Stimulated activated CD8-positive, alpha-beta memory T cell treated with anti-CD3 and anti-CD28 coated beads, Interleukin-4, amount 100 ng/mL, for 1 hour (primary cell): ENCODE data around the gene SPACA9.
A peak's percentile ranks its signal among the peaks of the same experiment; 100 is the strongest.

Experiments used
- DNase-seq, 2 donors: peaks; one replicate each; pipeline ENCODE4 v3.0.0-alpha.2; 2020; ENCODE audit warnings: low read depth in 2 of 2, low spot score in 1 of 2

SPACA9 gene

DNA sequence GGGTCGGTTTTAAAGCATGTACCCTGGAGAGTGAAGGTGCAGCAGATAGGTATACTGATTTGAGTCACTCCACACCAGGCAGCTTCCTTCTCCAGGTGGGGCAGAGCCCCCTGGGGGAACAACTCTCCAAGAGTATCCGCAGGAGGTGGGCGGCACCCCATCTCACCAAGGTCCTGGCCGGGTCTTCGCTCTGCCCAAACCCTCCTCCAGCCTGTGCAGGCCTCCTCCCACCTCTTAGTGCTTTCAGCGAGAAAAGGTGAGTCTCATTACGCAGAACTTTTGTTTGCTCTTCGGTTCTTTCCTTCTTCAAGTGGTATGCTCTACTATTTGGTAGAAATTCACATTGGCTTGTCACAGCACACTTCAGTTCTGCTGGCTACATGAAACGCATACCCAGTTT is 13.7 kb downstream of the SPACA9 start:
- DNase-seq = no peak

GRCh38 chr9:132894346-132894745 is 15.6 kb downstream of the SPACA9 start:
- DNase-seq = no peak

DNA sequence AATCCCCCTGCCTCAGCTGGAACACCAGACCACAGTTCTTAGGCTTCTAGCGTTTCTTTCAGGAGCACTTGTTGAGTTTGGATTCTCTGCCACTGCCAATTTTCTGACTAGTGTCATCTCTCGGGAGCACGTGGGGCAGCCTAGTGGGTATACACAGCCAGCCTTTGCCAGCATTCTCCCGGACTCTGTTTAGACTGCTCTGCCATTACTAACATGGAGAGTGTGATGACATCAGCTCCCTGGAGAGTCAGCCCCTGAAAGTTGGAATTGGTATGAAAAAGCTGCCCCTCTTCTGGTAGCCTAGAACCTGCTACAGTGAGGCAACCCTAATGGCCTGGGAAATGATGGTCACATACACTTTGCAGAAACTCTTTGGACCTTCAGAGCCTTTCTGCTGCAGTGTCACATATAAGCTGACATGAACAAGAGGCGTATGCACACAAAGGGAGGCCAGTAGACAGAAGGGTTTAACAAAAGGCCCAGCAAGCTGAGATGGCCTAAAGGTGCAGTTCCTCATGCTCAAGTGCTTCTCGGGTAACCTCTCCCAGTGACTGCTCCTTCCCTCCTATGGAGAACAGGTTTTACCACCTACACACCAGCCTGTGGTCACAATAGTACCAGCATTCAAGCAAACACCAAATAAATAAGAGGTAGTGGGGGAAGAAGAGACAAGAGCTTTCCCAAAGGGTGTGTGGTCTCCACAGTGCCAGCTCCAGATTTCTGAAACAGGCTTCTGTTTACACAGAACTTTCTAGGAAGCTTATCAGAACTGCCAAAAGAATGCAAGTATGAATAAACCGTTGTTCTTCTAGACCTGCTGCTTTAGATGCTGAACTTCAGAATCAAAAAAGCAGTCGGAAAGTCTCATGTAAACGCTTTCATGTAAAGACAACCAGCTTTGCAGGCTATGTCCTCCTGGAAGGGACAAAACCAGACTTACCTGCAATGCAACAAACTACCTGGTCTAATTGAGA is 16.5 kb downstream of the SPACA9 start:
- DNase-seq = no peak

- DNase-seq = no peak
Observed at GRCh38 chr9:132896264-132896663, 17.6 kb downstream of the SPACA9 start.

DNA sequence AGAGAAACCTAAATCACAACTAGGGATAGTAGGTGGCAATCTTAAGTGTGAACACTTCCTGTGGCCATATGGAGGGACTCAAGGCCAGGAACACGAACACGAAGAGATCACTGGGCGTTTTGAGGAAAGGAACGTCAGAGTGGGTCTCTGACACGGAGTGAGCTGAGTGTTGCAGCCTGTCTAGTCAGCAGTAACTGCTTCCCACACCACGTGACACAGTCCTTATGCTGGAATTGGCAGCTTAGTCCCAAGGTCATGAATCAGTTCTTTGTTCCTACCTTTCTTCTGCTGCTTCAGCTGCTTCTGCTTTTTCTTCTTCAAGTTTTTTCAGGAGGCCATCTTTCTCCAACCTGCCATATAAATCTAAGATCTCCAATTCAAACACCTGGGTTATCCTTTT is 18.2 kb downstream of the SPACA9 start:
- DNase-seq = no peak

DNA sequence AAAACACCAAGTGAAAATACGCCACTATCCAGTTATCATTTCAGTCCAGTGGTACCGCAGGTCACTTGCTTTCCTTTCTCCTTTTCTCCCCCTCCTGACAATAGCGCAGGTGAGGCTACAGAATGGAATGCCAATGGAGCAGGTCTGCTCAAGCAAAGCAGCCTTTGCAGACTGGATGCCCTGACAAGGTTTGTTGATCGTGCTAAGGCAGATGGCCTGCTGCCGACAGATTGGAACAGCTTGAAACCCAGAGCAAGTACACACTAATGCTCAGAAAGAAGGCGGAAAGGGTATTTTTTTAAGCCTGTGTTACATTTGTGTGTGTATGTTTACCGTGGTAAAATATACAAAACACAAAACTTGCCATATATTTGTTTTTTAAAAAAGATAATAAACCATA is 19.4 kb downstream of the SPACA9 start:
- DNase-seq = no peak

DNA sequence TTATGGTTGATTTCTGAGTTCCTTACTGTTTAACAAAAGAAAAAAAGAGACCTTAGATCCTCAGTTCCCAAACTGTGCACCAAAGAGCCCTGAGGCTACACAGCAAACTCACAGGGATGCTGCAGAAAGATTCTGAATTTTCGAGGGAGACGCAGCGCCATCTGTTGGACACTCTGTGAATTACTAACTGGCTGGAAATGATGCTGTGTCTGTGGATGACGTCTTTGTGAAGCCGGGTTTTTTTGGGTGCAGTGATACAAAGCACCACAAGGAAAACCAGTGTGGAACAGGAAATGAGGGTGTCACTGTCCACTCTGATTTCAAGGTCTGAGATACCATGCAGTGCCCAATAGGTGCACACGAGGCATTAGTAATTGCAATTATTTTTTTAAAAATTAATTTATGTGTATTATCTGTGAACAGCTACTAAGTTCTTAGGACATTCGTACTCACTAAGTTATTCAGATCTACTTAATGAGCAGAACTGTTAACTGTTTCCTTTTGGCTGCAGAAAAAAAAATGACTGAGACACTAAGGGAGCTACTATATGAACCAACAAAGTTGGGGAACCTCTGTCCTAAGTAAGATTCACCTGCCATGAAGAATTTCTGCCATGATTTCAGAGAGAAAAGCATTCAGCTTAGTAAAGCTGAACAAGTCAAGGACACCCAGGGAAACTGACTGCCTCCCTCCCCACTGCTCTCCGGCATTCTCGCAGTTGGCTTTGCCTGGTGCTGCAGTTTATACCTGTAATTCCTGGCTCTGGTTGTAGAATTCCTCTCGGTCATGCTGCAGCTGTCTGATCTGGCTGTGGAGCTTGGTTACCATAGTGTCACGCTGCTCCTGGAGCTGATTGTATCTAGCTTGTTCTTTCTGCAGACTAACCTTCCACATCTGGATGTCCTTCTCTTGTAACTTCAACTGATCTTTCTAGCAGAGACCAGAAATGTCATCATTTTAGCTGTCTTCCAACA is 23.4 kb downstream of the SPACA9 start:
- peak; percentile 24 to 40 for DNase-seq

DNA sequence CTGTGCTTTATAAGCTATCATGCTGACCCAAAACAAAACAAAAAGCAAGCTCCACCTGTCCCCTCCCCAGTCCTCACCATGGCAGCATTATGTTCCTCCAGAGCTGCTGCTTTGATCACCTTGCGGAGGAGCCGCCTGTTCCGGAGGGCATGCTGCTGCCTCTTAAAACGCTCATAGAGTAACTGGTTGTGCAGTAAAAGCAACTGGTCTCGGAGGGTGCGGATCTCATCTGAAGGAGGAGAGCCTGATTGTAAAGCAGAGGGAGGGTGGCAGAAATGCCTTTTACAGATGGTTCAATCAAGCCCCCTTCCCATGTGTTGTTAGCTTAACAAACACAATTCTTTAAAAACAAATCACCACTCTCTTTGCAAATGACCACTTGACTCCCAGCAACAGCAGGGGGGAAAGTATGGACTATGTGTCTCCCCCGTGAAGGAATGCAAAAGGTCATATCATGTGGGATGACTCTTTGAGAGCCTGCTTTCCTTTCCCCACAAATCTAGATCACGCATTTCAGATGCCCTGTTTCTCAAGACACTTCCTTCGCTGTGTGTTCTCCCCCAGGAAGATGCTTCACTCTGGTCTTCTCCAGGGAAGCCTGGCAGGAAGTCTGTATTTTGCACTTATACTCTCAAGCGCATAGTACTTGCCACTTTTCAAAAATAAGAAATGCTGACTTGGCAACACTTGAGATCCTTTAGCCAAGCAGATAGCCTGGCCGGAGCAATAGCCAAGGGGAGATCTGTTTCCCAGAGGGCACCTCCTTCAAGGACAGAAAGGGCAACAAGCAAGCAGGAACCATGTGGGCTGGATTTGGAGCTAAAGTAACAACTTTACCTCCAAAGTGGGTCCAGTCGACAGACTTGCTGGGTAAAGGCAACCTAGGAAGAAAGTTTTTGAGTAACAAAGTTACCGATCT is 25.1 kb downstream of the SPACA9 start:
- no peak for DNase-seq

- DNase-seq = no peak
Observed at GRCh38 chr9:132905726-132906125, 27.0 kb downstream of the SPACA9 start.

DNA sequence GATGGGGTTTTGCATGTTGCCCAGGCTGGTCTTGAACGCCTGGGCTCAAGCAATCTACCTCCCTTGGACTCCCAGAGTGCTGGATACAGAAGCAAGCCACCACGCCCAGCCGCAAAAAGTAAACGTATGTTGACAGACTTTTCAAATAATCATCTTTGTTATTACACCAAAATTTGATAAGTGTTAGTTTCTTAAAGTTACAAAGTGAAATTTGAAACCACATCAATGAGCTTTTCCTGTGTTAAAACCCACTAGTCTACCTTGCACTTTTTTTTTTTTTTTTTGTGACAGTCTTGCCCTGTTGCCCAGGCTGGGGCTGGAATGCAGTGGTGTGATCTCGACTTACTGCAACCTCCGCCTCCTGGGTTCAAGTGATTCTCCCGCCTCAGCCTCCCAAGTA is 29.9 kb downstream of the SPACA9 start:
- DNase-seq = no peak

DNA sequence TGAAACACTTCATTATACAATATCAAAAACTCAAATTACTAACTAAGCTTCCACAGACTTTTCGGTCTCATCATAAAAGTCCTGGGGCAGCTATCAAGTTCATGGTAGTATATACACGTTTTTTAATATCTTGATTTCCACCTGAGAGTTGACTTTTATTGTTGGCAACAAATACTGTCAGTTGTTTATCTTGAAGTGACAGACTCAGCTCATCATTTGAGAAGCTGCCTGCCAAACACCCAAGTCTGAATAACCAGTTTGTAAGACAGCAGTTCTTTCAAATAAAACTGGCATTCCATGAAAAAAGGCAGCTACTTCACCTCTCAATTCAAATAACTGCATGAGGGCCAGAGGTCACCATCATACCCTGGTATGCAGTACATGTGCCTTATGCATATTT is 30.6 kb downstream of the SPACA9 start:
- DNase-seq = no peak

- no peak for DNase-seq
Observed at GRCh38 chr9:132910376-132910775, 31.7 kb downstream of the SPACA9 start.

GRCh38 chr9:132912131-132912530 is 33.4 kb downstream of the SPACA9 start:
- DNase-seq = no peak

GRCh38 chr9:132914924-132915323 is 36.2 kb downstream of the SPACA9 start:
- DNase-seq = no peak

- no peak for DNase-seq
Observed at GRCh38 chr9:132919614-132920268, 41.0 kb downstream of the SPACA9 start.

DNA sequence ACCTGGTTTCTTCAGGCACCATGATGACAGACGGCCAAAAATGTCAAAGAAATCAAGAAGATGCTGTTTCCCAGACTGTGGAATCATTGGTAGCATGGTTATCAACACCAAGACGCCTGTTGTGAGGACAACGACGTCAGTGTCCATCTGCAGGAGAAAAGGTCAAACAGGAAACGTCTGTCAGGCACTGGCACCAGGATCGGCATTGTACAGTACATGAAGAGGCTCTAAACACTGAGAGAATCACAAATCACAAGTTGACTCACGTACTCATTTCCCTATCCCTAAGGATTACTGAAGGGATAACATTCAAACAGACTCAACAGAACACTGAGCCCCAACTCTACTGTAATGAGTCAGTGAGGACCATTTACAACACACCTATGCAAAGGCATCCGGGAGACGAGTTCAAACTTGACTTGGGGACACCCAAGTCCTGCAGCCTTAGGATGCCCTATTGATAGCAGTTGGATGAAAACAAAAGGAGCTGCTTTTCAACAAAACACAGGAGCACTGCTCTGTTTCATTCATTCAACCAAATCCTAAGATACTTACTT is 44.7 kb downstream of the SPACA9 start:
- no peak for DNase-seq

GRCh38 chr9:132927704-132928103 is 49.0 kb downstream of the SPACA9 start:
- DNase-seq = no peak

DNA sequence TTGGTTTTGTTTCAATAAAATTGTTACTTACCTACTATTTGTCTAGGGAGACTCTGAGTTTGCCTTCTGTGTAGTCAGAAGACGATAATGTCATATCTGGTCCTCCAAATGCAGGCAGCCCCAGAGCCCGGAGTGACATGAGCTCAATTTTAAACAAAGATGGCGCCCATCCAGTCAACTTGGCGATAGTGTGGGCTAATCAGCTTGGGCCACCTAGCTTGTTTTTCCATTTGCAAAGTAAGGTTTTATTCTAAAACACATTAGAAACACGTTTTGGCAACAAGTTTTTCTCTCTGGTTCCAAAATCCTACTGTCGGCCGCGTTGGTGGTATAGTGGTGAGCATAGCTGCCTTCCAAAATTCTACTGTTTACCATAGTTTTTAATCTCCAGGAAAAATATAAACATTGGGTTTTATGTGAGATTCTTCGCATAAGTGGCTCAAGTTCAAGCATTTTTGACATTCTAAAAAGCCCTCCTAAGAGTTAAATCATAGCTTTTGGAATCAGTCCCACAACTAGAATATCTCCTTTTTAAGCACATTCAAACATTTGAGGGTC is 52.6 kb downstream of the SPACA9 start:
- no peak for DNase-seq

DNA sequence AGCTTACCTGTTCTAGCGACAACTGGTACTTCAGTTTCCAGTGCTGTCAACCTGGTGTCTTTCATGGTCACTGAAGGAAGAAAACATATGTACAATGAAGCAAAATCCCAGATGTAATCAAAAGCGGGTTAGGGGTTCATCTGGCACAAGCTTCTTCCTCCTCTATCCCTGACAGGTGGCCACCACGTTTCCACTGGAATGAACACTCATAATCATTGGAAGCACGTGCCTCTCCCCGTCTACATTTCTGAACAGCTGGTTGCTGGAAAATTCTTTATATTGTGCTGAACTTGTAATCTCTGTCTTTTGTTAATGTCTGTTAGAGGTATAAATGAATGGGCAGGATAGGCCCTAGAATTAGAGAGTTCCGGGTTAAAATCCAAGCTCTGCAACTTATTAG is 56.3 kb downstream of the SPACA9 start:
- no peak for DNase-seq

GRCh38 chr9:132937463-132937901 is 58.8 kb downstream of the SPACA9 start:
- DNase-seq = no peak
